GM23338 (cell line): ENCODE measurements around the gene RXRA. TPM values are rescaled to one million over a fixed set of nuclear protein-coding genes. Genes with fewer than 3 reads are reported as not detected.

Experiments
- ATAC-seq: fragments of 200-7000 bp; cut with Tn5 transposase; 3 replicates; pipeline ENCODE4 v1.9.1; 2020
- DNase-seq: peaks from one replicate; pipeline ENCODE4 v3.0.0-alpha.2; 2015; ENCODE audit warnings: low spot score
- H2AFZ ChIP-seq: fragments of 200-600 bp; sonication (generic); 2 replicates; pipeline ENCODE4 v1.8.0; 2016; ENCODE audit warnings: antibody characterized with exemption, mild to moderate bottlenecking, moderate library complexity
- H3F3A ChIP-seq: fragments of 200-600 bp; sonication (generic); replicated peaks from 2 replicates; pipeline ENCODE4 v1.8.0; 2017; ENCODE audit warnings: antibody characterized with exemption, mixed run types, low read depth
- H3K27ac ChIP-seq: fragments of 200-600 bp; sonication (generic); 2 replicates; pipeline ENCODE4 v1.6.1; 2016; ENCODE audit warnings: low read depth
- H3K27me3 ChIP-seq: fragments of 200-600 bp; sonication (generic); 2 replicates; pipeline ENCODE4 v1.8.0; 2016; ENCODE audit warnings: mild to moderate bottlenecking, mixed run types, moderate library complexity; ENCODE audit not compliant: insufficient read depth
- H3K36me3 ChIP-seq: fragments of 200-600 bp; sonication (generic); 2 replicates; pipeline ENCODE4 v1.8.0; 2016; ENCODE audit warnings: mild to moderate bottlenecking; ENCODE audit not compliant: insufficient read depth
- H3K4me1 ChIP-seq: fragments of 200-600 bp; sonication (generic); 2 replicates; pipeline ENCODE4 v1.8.0; 2016; ENCODE audit warnings: mild to moderate bottlenecking, moderate library complexity; ENCODE audit not compliant: insufficient read depth
- H3K4me2 ChIP-seq: fragments of 200-600 bp; sonication (generic); 2 replicates; pipeline ENCODE4 v1.7.1; 2017; ENCODE audit warnings: mixed run types
- H3K4me3 ChIP-seq: fragments of 200-600 bp; sonication (generic); 2 replicates; pipeline ENCODE4 v1.6.1; 2016; ENCODE audit warnings: mixed run types
- H3K79me2 ChIP-seq: fragments of 200-600 bp; sonication (generic); replicated peaks from 2 replicates; pipeline ENCODE4 v1.8.0; 2017; ENCODE audit warnings: mild to moderate bottlenecking; ENCODE audit not compliant: insufficient read depth
- H3K9me2 ChIP-seq: fragments of 200-600 bp; sonication (generic); 2 replicates; pipeline ENCODE4 v1.8.0; 2017; ENCODE audit not compliant: insufficient read depth
- H4K20me1 ChIP-seq: fragments of 200-600 bp; sonication (generic); replicated peaks from 2 replicates; pipeline ENCODE4 v1.8.0; 2017; ENCODE audit warnings: mild to moderate bottlenecking; ENCODE audit not compliant: insufficient read depth
- H3K27ac Mint-ChIP-seq: 2 replicates; pipeline ENCODE4 v1.8.0; 2020; ENCODE audit warnings: inconsistent platforms, mild to moderate bottlenecking, moderate library complexity, mixed read lengths
- H3K27me3 Mint-ChIP-seq: 3 replicates; pipeline ENCODE4 v1.8.0; 2022; ENCODE audit warnings: low read depth, mild to moderate bottlenecking, moderate library complexity, mixed read lengths, inconsistent platforms; ENCODE audit not compliant: insufficient read depth, poor library complexity
- H3K36me3 Mint-ChIP-seq: 3 replicates; pipeline ENCODE4 v1.8.0; 2021; ENCODE audit warnings: low read depth, mild to moderate bottlenecking, inconsistent platforms, moderate library complexity, mixed read lengths
- H3K4me1 Mint-ChIP-seq: 3 replicates; pipeline ENCODE4 v1.8.0; 2020; ENCODE audit warnings: mild to moderate bottlenecking, inconsistent platforms, mixed read lengths
- H3K4me3 Mint-ChIP-seq: 3 replicates; pipeline ENCODE4 v1.8.0; 2021; ENCODE audit warnings: moderate library complexity, mild to moderate bottlenecking, inconsistent platforms, mixed read lengths
- H3K9me3 Mint-ChIP-seq: 3 replicates; pipeline ENCODE4 v1.8.0; 2020; ENCODE audit warnings: moderate library complexity, mild to moderate bottlenecking, inconsistent platforms, mixed read lengths
- CREB1 ChIP-seq: fragments of 250-450 bp; sonication (Bioruptor Pico); IDR thresholded peaks from 2 replicates; pipeline ENCODE4 v1.5.0; 2020; ENCODE audit warnings: low read depth, mild to moderate bottlenecking, moderate library complexity
- EZH2 ChIP-seq: fragments of 200-600 bp; sonication (generic); IDR thresholded peaks from one replicate; pipeline ENCODE4 v1.8.0; 2017; ENCODE audit warnings: antibody characterized with exemption, mild to moderate bottlenecking, low read depth; ENCODE audit not compliant: unreplicated experiment
- EZH2phosphoT487 ChIP-seq: fragments of 200-600 bp; sonication (generic); IDR thresholded peaks from one replicate; pipeline ENCODE4 v1.8.1; 2018; ENCODE audit warnings: antibody characterized with exemption; ENCODE audit not compliant: unreplicated experiment
- JUNB ChIP-seq: IDR thresholded peaks from one replicate; pipeline ENCODE4 v1.6.1; 2016; ENCODE audit warnings: antibody characterized with exemption; ENCODE audit not compliant: unreplicated experiment
- NANOG ChIP-seq: IDR thresholded peaks from 2 replicates; pipeline ENCODE4 v1.6.1; 2016; ENCODE audit warnings: antibody characterized with exemption, borderline replicate concordance
- POLR2AphosphoS5 ChIP-seq: IDR thresholded peaks from 2 replicates; pipeline ENCODE4 v1.6.1; 2016; ENCODE audit warnings: antibody characterized with exemption, low read depth
- STAT1 ChIP-seq: IDR thresholded peaks from one replicate; pipeline ENCODE4 v1.6.1; 2016; ENCODE audit warnings: antibody characterized with exemption; ENCODE audit not compliant: unreplicated experiment
- ZNF114 ChIP-seq: fragments of 250-450 bp; sonication (Bioruptor Pico); IDR thresholded peaks from 2 replicates; pipeline ENCODE4 v1.5.0; 2020; ENCODE audit warnings: mild to moderate bottlenecking, moderate library complexity
- polyA plus RNA-seq: library from polyadenylated mRNA; unstranded; fragments of >200 nt; fragmentation: Nextera tagmentation; extraction: Ambion mirVana; gene quantifications from 2 replicates; pipeline ENCODE4 v1.2.1, GENCODE V29; 2016
- total RNA-seq: library from RNA; depleted of rRNA; stranded (reverse); fragments of >200 nt; shearing (Covaris generic); gene quantifications from 2 replicates; pipeline ENCODE4 v1.2.3, GENCODE V29; 2014
- TF ChIP-seq, protein P1 (sequence below): IDR thresholded peaks from one replicate; pipeline ENCODE4 v1.6.1; 2018; ENCODE audit warnings: antibody characterized with exemption; ENCODE audit not compliant: unreplicated experiment
- TF ChIP-seq, protein P2 (sequence below): IDR thresholded peaks from 2 replicates; pipeline ENCODE4 v1.6.1; 2016; ENCODE audit warnings: antibody characterized with exemption
- TF ChIP-seq, protein P3 (sequence below), 2 experiments: fragments of 200-600 bp in 1 of 2; sonication (generic) in 1 of 2; conservative IDR thresholded peaks; 2 replicates each; pipeline versions ENCODE4 v1.5.1 to v1.6.1; 2016 to 2017; ENCODE audit warnings: antibody characterized with exemption in 2 of 2, low read depth in 2 of 2, mild to moderate bottlenecking in 2 of 2, moderate library complexity in 1 of 2

RXRA gene
- total and polyA plus RNA-seq, 2 experiments from 2014 or later, result 4.9 to 17.9 TPM

DNA sequence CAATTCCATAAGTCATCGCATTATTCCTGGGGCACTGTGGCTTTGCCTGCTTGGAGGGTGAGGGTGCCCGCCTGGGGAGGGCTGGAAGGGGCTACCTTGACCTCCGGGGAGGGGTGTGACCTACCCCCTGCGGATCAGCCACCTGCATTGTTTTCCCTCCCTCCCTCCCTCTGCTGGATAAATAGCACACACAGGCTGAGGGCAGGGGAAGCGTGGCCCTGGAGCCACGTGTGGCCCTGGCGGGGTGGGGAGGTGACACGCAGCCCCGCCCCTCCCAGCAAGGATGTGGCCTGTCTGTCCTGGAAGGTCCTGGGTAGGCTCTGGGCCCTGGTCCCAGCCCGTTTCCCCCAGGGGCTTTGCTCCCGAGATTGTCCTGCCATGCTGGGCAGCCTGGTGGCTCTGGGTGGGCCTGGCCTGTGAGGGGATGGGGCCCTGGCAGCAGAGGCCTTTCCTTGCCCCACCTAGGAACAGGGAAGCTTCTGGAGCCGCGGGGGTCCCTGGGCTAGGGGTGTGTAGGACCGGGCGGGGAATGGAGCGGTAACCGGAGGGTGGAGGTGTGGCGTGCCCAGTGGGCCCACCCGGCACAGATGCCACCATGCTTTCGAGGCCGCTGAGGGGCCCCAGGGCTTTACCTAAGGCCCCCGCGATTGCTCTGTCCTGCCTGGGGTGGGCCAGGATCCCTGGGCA is 33.4 kb downstream of the RXRA start:
- no peaks in the 10 kb centered on the region for H3K27me3 ChIP-seq
- no peak overlapping the region for H3K4me2 ChIP-seq
- H4K20me1 ChIP-seq, result no peaks in the 10 kb centered on the region; the same call in none of the 2 replicates
- Mint-ChIP-seq H3K9me3 (no peaks in the 10 kb centered on the region), H3K4me1 (peaks cover 3% of the 10 kb centered on the region; the same call in 2 of the 3 replicates), H3K36me3 (no peaks in the 10 kb centered on the region), H3K27ac (no peak overlapping the region), H3K27me3 (peaks cover 4% of the 10 kb centered on the region), H3K4me3 (no peak overlapping the region)
- H2AFZ ChIP-seq, result no peak overlapping the region
- no peaks in the 10 kb centered on the region for H3K4me1 ChIP-seq
- no peak overlapping the region for H3K4me3 ChIP-seq
- H3F3A ChIP-seq, result no peaks in the 10 kb centered on the region
- peaks cover 54% of the 10 kb centered on the region for H3K79me2 ChIP-seq
- TF ChIP-seq NANOG (no peak), JUNB (no peak), EZH2 (no peak)
- TF ChIP-seq, protein P1, sequence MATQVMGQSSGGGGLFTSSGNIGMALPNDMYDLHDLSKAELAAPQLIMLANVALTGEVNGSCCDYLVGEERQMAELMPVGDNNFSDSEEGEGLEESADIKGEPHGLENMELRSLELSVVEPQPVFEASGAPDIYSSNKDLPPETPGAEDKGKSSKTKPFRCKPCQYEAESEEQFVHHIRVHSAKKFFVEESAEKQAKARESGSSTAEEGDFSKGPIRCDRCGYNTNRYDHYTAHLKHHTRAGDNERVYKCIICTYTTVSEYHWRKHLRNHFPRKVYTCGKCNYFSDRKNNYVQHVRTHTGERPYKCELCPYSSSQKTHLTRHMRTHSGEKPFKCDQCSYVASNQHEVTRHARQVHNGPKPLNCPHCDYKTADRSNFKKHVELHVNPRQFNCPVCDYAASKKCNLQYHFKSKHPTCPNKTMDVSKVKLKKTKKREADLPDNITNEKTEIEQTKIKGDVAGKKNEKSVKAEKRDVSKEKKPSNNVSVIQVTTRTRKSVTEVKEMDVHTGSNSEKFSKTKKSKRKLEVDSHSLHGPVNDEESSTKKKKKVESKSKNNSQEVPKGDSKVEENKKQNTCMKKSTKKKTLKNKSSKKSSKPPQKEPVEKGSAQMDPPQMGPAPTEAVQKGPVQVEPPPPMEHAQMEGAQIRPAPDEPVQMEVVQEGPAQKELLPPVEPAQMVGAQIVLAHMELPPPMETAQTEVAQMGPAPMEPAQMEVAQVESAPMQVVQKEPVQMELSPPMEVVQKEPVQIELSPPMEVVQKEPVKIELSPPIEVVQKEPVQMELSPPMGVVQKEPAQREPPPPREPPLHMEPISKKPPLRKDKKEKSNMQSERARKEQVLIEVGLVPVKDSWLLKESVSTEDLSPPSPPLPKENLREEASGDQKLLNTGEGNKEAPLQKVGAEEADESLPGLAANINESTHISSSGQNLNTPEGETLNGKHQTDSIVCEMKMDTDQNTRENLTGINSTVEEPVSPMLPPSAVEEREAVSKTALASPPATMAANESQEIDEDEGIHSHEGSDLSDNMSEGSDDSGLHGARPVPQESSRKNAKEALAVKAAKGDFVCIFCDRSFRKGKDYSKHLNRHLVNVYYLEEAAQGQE, result no peak
- TF ChIP-seq, protein P2, sequence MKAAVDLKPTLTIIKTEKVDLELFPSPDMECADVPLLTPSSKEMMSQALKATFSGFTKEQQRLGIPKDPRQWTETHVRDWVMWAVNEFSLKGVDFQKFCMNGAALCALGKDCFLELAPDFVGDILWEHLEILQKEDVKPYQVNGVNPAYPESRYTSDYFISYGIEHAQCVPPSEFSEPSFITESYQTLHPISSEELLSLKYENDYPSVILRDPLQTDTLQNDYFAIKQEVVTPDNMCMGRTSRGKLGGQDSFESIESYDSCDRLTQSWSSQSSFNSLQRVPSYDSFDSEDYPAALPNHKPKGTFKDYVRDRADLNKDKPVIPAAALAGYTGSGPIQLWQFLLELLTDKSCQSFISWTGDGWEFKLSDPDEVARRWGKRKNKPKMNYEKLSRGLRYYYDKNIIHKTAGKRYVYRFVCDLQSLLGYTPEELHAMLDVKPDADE, result no peak
- no peaks in the 10 kb centered on the region for H3K36me3 ChIP-seq
- no peak for DNase-seq
- no peak for ATAC-seq
- no peak overlapping the region for H3K27ac ChIP-seq
- no peaks in the 10 kb centered on the region for H3K9me2 ChIP-seq

DNA sequence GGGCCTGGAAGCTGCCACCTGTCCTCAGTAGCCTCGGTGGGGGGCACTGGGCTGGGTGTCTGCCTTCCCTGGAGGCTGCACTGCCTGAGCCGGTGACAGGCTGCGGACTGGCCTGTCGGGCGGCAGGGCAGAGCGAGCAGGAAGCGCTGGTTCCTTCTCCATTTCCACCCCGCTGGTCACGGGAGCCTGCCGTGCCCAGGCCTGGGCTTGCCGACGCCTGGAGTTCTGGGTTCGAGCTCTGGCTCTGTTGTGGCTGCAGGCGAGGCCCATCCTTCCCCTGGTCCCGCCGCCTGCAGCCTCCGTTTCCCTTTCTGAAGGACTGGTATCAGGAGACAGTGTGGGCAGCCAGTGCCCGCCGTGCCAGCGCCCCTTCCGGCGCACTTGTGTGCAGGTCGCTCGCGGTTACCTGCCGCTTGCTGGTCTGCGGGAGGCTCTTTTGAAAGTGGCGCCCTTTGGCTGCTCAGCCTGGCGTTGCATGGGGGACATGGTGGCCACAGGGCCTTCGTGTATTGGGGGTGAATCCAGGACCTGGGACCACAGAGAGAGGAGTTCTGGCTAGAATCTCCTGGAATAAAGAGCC is 34.0 kb downstream of the RXRA start:
- no peak overlapping the region for H3K4me2 ChIP-seq
- no peaks in the 10 kb centered on the region for H3K9me2 ChIP-seq
- no peak for DNase-seq
- no peak overlapping the region for H3K4me3 ChIP-seq
- H3F3A ChIP-seq, result no peaks in the 10 kb centered on the region
- H3K4me1 Mint-ChIP-seq, result peaks cover under 1% of the 10 kb centered on the region; the same call in 2 of the 3 replicates
- peaks cover 52% of the 10 kb centered on the region for H3K79me2 ChIP-seq
- H4K20me1 ChIP-seq, result no peaks in the 10 kb centered on the region
- H2AFZ ChIP-seq, result no peak overlapping the region
- no peak overlapping the region for H3K4me3 Mint-ChIP-seq
- no peak for ATAC-seq
- H3K27ac Mint-ChIP-seq, result no peak overlapping the region
- H3K27ac ChIP-seq, result no peak overlapping the region
- H3K27me3 Mint-ChIP-seq, result peaks cover 4% of the 10 kb centered on the region
- H3K36me3 Mint-ChIP-seq, result no peaks in the 10 kb centered on the region
- H3K27me3 ChIP-seq, result no peaks in the 10 kb centered on the region
- no peaks in the 10 kb centered on the region for H3K4me1 ChIP-seq
- no peaks in the 10 kb centered on the region for H3K9me3 Mint-ChIP-seq
- no peaks in the 10 kb centered on the region for H3K36me3 ChIP-seq
- TF ChIP-seq ZNF114 (CRISPR knock-in tag), result no peak
- TF ChIP-seq, protein P1, result no peak
- no peak for TF ChIP-seq CREB1
- TF ChIP-seq, protein P3, sequence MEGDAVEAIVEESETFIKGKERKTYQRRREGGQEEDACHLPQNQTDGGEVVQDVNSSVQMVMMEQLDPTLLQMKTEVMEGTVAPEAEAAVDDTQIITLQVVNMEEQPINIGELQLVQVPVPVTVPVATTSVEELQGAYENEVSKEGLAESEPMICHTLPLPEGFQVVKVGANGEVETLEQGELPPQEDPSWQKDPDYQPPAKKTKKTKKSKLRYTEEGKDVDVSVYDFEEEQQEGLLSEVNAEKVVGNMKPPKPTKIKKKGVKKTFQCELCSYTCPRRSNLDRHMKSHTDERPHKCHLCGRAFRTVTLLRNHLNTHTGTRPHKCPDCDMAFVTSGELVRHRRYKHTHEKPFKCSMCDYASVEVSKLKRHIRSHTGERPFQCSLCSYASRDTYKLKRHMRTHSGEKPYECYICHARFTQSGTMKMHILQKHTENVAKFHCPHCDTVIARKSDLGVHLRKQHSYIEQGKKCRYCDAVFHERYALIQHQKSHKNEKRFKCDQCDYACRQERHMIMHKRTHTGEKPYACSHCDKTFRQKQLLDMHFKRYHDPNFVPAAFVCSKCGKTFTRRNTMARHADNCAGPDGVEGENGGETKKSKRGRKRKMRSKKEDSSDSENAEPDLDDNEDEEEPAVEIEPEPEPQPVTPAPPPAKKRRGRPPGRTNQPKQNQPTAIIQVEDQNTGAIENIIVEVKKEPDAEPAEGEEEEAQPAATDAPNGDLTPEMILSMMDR (conservative IDR thresholded peaks at IDR 0.05; ENCODE audit: low read depth in 2 of 2), result no peak
- TF ChIP-seq EZH2phosphoT487, result no peak
- TF ChIP-seq POLR2AphosphoS5, result no peak
- TF ChIP-seq STAT1, result no peak
